Neural progenitor cell (in vitro differentiated cells): Measurements from ENCODE around the gene CHCHD1. TPM values are rescaled to one million over a fixed set of nuclear protein-coding genes. Genes with fewer than 3 reads are reported as not detected.

Experiments used
- DNase-seq: peaks from one replicate; pipeline ENCODE4 v3.0.0-alpha.2; 2016; ENCODE audit warnings: low spot score
- H2AFZ ChIP-seq: fragments of 200-600 bp; sonication (generic); replicated peaks from 2 replicates; pipeline ENCODE4 v1.6.1; 2016; ENCODE audit warnings: antibody characterized with exemption
- H3F3A ChIP-seq: fragments of 200-600 bp; sonication (generic); 2 replicates; pipeline ENCODE4 v1.6.1; 2016; ENCODE audit warnings: antibody characterized with exemption, low read depth
- H3K27ac ChIP-seq: fragments of 200-600 bp; sonication (generic); 2 replicates; pipeline ENCODE4 v1.5.1; 2016; ENCODE audit warnings: mild to moderate bottlenecking
- H3K27me3 ChIP-seq: fragments of 200-600 bp; sonication (generic); 2 replicates; pipeline ENCODE4 v1.6.1; 2016; ENCODE audit warnings: mild to moderate bottlenecking, moderate library complexity
- H3K36me3 ChIP-seq: fragments of 200-600 bp; sonication (generic); 2 replicates; pipeline ENCODE4 v1.5.1; 2016
- H3K4me1 ChIP-seq: fragments of 200-600 bp; sonication (generic); 2 replicates; pipeline ENCODE4 v1.6.1; 2016; ENCODE audit warnings: mixed run types
- H3K4me2 ChIP-seq: fragments of 200-600 bp; sonication (generic); 2 replicates; pipeline ENCODE4 v1.6.1; 2016
- H3K4me3 ChIP-seq: fragments of 200-600 bp; sonication (generic); 2 replicates; pipeline ENCODE4 v1.5.1; 2016
- H3K79me2 ChIP-seq: fragments of 200-600 bp; sonication (generic); 2 replicates; pipeline ENCODE4 v1.6.1; 2016; ENCODE audit warnings: low read depth
- H3K9ac ChIP-seq: fragments of 200-600 bp; sonication (generic); 2 replicates; pipeline ENCODE4 v1.6.1; 2016
- H3K9me3 ChIP-seq: fragments of 200-600 bp; sonication (generic); 2 replicates; pipeline ENCODE4 v1.5.1; 2016; ENCODE audit warnings: low read depth
- H4K20me1 ChIP-seq: fragments of 200-600 bp; sonication (generic); 2 replicates; pipeline ENCODE4 v1.6.1; 2016; ENCODE audit warnings: low read depth
- H3K27ac Mint-ChIP-seq: 3 replicates; pipeline ENCODE4 v1.8.0; 2021; ENCODE audit warnings: mixed read lengths
- H3K27me3 Mint-ChIP-seq: 2 replicates; pipeline ENCODE4 v1.8.0; 2022; ENCODE audit warnings: low read depth, mild to moderate bottlenecking, inconsistent platforms, moderate library complexity, mixed read lengths; ENCODE audit not compliant: insufficient read depth
- H3K36me3 Mint-ChIP-seq: 3 replicates; pipeline ENCODE4 v1.8.0; 2021; ENCODE audit warnings: mixed read lengths
- H3K4me1 Mint-ChIP-seq: 3 replicates; pipeline ENCODE4 v1.8.0; 2021; ENCODE audit warnings: mixed read lengths
- H3K4me3 Mint-ChIP-seq: 3 replicates; pipeline ENCODE4 v1.8.0; 2021; ENCODE audit warnings: mild to moderate bottlenecking, moderate library complexity, mixed read lengths
- H3K9me3 Mint-ChIP-seq: 3 replicates; pipeline ENCODE4 v1.8.0; 2020; ENCODE audit warnings: mixed read lengths
- EZH2 ChIP-seq: fragments of 200-600 bp; sonication (generic); IDR thresholded peaks from 2 replicates; pipeline ENCODE4 v1.6.1; 2017; ENCODE audit warnings: antibody characterized with exemption, mild to moderate bottlenecking, moderate library complexity
- EZH2phosphoT487 ChIP-seq: fragments of 200-600 bp; sonication (generic); IDR thresholded peaks from 2 replicates; pipeline ENCODE4 v1.6.1; 2017; ENCODE audit warnings: antibody characterized with exemption
- total RNA-seq: library from RNA; depleted of rRNA; stranded (reverse); fragments of >200 nt; gene quantifications from 2 replicates; pipeline ENCODE4 v1.2.3, GENCODE V29; 2015; ENCODE audit warnings: low replicate concordance
- TF ChIP-seq, protein P1 (sequence below): fragments of 200-600 bp; sonication (generic); IDR thresholded peaks from 2 replicates; pipeline ENCODE4 v1.5.1; 2017; ENCODE audit warnings: antibody characterized with exemption, mild to moderate bottlenecking

Gene CHCHD1
- total RNA-seq, 1 donor from 2014 or later = 66.7 TPM

GRCh38 chr10:73788864-73789658 lies 7.2 kb downstream of the CHCHD1 start:
- Histone ChIP-seq H3K9me3 (no peaks in the 10 kb centered on the region), H3K36me3 (no peaks in the 10 kb centered on the region), H3K79me2 (peaks cover 30% of the 10 kb centered on the region), H4K20me1 (peaks cover 26% of the 10 kb centered on the region), H3K4me2 (no peak overlapping the region), H3K4me1 (peaks cover 5% of the 10 kb centered on the region), H3K27me3 (no peaks in the 10 kb centered on the region), H3K27ac (no peak overlapping the region), H3F3A (peaks cover 23% of the 10 kb centered on the region), H3K4me3 (no peak overlapping the region), H3K9ac (no peak overlapping the region), H2AFZ (no peak overlapping the region)
- H3K4me3 Mint-ChIP-seq = no peak overlapping the region
- no peaks in the 10 kb centered on the region for H3K9me3 Mint-ChIP-seq
- TF ChIP-seq EZH2phosphoT487 (no peak), EZH2 (no peak)
- TF ChIP-seq, protein P1, sequence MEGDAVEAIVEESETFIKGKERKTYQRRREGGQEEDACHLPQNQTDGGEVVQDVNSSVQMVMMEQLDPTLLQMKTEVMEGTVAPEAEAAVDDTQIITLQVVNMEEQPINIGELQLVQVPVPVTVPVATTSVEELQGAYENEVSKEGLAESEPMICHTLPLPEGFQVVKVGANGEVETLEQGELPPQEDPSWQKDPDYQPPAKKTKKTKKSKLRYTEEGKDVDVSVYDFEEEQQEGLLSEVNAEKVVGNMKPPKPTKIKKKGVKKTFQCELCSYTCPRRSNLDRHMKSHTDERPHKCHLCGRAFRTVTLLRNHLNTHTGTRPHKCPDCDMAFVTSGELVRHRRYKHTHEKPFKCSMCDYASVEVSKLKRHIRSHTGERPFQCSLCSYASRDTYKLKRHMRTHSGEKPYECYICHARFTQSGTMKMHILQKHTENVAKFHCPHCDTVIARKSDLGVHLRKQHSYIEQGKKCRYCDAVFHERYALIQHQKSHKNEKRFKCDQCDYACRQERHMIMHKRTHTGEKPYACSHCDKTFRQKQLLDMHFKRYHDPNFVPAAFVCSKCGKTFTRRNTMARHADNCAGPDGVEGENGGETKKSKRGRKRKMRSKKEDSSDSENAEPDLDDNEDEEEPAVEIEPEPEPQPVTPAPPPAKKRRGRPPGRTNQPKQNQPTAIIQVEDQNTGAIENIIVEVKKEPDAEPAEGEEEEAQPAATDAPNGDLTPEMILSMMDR = no peak
- peaks cover 3% of the 10 kb centered on the region for H3K27me3 Mint-ChIP-seq
- DNase-seq = no peak
- no peak overlapping the region for H3K27ac Mint-ChIP-seq
- peaks cover 16% of the 10 kb centered on the region for H3K36me3 Mint-ChIP-seq
- H3K4me1 Mint-ChIP-seq = peaks cover 22% of the 10 kb centered on the region

GRCh38 chr10:73789659-73790055 lies 7.8 kb downstream of the CHCHD1 start:
- no peak overlapping the region for H2AFZ ChIP-seq
- H3K4me3 ChIP-seq = no peak overlapping the region
- H3K4me3 Mint-ChIP-seq = no peak overlapping the region
- H3K79me2 ChIP-seq = peaks cover 24% of the 10 kb centered on the region
- peaks cover 3% of the 10 kb centered on the region for H3K27me3 Mint-ChIP-seq
- H3K27ac ChIP-seq = no peak overlapping the region
- H3K9me3 ChIP-seq = no peaks in the 10 kb centered on the region
- H3K4me1 ChIP-seq = peaks cover 5% of the 10 kb centered on the region
- H3K9ac ChIP-seq = no peak overlapping the region
- H3K27me3 ChIP-seq = no peaks in the 10 kb centered on the region
- no peak for DNase-seq
- H3K27ac Mint-ChIP-seq = no peak overlapping the region
- no peak overlapping the region for H3K4me2 ChIP-seq
- H4K20me1 ChIP-seq = peaks cover 26% of the 10 kb centered on the region
- H3K4me1 Mint-ChIP-seq = peaks cover 20% of the 10 kb centered on the region
- no peaks in the 10 kb centered on the region for H3K9me3 Mint-ChIP-seq
- H3F3A ChIP-seq = peaks cover 17% of the 10 kb centered on the region
- no peaks in the 10 kb centered on the region for H3K36me3 ChIP-seq
- peaks cover 16% of the 10 kb centered on the region for H3K36me3 Mint-ChIP-seq
- TF ChIP-seq, protein P1 = no peak
- TF ChIP-seq EZH2phosphoT487 = no peak
- no peak for TF ChIP-seq EZH2

GRCh38 chr10:73790886-73791625 lies 9.2 kb downstream of the CHCHD1 start:
- Mint-ChIP-seq H3K4me1 (peaks cover 13% of the 10 kb centered on the region), H3K4me3 (no peak overlapping the region), H3K27ac (no peak overlapping the region), H3K9me3 (no peaks in the 10 kb centered on the region), H3K36me3 (peaks cover 22% of the 10 kb centered on the region), H3K27me3 (peaks cover 3% of the 10 kb centered on the region)
- no peaks in the 10 kb centered on the region for H3K36me3 ChIP-seq
- TF ChIP-seq, protein P1 = no peak
- TF ChIP-seq EZH2phosphoT487 = no peak
- H4K20me1 ChIP-seq = peaks cover 20% of the 10 kb centered on the region
- H3K79me2 ChIP-seq = peaks cover 21% of the 10 kb centered on the region
- no peak overlapping the region for H3K4me3 ChIP-seq
- peaks cover 7% of the 10 kb centered on the region for H3F3A ChIP-seq
- no peak for DNase-seq
- no peak overlapping the region for H3K9ac ChIP-seq
- H3K27me3 ChIP-seq = no peaks in the 10 kb centered on the region
- peaks cover 5% of the 10 kb centered on the region for H3K4me1 ChIP-seq
- H3K9me3 ChIP-seq = no peaks in the 10 kb centered on the region
- no peak overlapping the region for H3K27ac ChIP-seq
- H3K4me2 ChIP-seq = no peak overlapping the region
- H2AFZ ChIP-seq = no peak overlapping the region
